NCI-H146 treated with DMSO at 0.1 percent for 48 hours (cell line): ENCODE data around the gene NPNT.
"Not testable (repeated sequence)": the region's sequence is repeated elsewhere in the genome, so short reads cannot be mapped to it uniquely, and the experiment has no call there.

Source experiments
- DNase-seq: peaks from one replicate; lab custom pipeline; 2025; ENCODE audit not compliant: unreplicated experiment; lab: John Stamatoyannopoulos, UW

NPNT gene, protein sequence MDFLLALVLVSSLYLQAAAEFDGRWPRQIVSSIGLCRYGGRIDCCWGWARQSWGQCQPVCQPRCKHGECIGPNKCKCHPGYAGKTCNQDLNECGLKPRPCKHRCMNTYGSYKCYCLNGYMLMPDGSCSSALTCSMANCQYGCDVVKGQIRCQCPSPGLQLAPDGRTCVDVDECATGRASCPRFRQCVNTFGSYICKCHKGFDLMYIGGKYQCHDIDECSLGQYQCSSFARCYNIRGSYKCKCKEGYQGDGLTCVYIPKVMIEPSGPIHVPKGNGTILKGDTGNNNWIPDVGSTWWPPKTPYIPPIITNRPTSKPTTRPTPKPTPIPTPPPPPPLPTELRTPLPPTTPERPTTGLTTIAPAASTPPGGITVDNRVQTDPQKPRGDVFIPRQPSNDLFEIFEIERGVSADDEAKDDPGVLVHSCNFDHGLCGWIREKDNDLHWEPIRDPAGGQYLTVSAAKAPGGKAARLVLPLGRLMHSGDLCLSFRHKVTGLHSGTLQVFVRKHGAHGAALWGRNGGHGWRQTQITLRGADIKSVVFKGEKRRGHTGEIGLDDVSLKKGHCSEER

DNA sequence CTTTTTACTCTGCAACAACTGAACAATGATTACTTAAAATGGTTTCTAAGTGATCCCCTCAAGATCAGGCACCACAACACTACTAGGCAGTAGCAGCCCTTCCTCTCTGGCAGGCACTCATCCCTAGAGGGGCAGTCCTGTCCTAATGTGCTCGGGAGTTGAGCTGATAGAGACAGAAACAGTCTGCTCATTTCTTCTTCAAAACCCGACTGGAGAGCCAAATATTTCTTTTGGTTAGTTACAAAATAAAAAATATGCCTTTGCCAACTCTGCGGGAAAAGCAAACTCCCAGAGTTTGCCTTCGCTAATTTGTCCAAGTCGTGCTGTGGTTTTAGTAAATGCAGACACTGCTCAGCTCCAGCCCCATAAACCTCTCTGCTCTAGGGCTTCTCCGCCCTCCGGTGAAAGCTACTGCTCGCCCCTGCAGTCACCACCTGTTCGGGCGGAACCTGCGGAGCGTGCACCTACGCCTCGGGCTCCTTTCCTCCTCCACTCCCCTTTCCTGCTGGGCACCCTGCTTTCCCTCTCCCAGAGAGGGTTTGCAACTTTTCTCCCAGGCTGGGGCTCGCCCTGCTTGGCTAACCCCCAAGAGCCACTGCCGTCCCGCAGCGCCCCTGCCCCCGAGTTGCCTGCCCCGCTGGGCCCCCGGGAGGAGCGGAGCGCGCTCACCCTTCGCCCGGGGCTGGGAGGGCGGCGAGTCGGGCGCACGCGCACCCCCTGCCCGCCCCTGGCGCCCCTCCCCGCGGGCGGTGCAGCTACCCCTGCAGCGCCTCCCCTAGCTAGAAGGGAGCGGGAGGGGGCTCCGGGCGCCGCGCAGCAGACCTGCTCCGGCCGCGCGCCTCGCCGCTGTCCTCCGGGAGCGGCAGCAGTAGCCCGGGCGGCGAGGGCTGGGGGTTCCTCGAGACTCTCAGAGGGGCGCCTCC, at the start of gene NPNT:
Gene NPNT (plus strand): TSS at position 812 of the 923 bp plus-strand sequence. CDS start 182 bp downstream, outside the sequence.
- peak; percentile 60 for DNase-seq

- DNase-seq, result no peak
Measured at GRCh38 chr4:105845559-105845958, 49.7 kb upstream of the NPNT start.

DNA sequence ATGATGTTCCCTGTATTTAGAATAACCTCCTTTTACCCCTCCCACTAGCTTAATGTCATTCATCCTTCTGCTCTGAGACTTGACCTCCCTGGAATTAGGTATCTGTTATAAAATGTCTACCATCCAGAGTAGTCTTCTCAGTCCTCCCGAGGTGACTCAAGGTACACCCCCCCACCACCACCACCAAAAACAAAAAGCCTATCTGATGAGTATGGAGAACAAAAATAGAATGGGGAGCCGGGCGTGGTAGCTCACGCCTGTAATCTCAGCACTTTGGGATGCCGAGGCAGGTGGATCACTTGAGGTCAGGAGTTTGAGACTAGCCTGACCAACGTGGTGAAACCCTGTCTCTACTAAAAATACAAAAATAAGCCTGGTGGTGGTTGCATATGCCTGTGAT, 46.9 kb upstream of the NPNT start:
- DNase-seq, result not testable (repeated sequence)

DNA sequence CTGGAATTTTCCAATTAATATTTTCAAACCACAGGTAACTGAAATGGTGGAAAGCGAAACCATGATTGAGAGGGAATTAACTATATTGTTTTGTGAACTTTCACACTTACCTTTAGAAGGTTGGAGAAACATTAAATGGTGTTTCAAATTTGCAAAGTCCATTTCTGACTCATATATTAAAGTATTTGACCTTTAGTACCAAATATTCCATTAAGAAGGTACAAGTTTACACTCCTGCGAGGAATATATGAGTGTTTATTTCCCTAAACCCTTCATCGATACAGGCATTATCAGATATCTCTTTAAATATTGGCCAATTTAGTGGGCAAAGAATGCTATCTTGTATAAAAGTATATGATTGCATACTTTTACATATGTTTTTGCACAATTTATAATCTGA, 44.1 kb upstream of the NPNT start:
- no peak for DNase-seq

- DNase-seq, result not testable (repeated sequence)
Measured at GRCh38 chr4:105852230-105852629, 43.0 kb upstream of the NPNT start.

DNA sequence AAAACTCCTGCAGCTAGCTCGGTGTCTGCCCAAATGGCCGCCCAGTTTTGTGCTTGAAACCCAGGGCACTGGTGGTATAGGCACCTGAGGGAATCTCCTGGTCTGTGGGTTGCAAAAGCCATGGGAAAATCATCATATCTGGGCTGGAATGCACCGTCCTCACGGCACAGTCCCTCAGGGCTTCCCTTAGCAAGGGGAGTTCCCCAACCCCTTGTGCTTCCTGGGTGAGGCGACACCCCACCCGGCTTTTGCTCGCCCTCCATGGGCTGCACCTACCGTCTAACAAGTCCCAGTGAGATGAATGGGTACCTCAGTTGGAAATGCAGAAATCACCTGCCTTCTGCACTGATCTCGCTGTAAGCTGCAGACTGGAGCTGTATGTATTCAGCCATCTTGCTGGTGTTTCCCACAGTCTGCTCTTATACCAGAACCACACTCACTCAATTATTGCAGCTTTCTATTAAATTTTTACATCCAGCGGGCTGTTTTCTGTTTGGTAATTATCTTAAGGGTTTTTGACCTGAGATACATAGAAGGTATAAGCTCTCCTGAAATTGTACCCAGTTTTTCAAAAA, 36.7 kb upstream of the NPNT start:
- DNase-seq, result no peak

DNA sequence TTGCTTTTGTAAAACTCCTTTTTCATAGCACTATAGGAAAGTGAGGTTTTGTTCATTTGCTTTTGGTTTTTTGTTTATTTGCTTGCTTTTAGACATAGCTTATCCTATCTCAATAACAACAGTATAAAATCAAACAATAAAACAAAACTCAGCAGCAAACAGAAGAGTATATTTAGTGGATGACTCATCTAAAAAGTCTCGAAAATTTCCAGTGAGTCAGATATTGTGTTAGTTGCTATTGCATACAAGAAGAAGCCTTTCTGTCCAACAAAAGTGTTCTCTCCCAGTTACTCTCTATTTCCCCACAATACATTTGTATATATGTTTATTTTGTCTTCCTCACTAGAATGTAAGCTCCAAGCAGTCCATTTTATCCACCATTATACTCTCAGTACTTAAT, 36.0 kb upstream of the NPNT start:
- no peak for DNase-seq

- DNase-seq, result no peak
Measured at GRCh38 chr4:105870963-105871362, 24.3 kb upstream of the NPNT start.

DNA sequence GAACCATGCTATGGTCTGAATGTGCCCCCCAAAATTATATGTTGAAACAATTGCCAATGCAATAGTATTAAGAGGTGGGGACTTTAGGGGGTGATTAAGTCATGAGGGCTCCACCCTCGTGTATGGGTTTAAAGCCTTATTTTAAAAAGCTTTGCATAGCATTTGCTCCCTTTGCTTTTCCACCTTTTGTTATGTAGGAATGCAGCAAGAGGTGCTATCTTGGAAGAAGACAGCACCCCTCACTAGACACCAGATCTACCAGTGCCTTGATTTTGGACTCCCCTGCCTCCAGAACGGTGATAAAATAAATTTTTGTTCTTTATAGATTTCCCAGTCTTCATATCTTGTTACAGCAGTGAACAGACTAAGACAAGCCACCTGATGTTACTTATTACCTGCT, 23.3 kb upstream of the NPNT start:
- no peak for DNase-seq

DNA sequence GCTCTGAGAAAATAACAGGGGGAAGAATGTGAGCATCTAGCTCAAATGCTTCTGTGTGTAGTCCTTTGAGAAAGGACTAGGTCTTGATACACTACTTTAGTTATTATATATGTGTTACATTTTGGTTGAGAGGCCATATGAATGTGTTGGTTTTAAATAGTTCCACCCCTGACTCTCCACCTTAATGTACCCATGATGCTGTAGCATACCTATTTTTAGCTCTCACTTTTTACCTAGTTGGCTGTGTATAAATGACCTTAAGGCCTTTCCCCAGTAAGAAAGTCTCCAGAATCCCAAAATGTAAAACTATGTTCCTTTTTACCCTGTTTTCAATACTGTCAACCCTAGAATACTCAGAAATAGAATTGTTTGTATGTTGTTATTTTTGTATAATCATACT, 20.0 kb upstream of the NPNT start:
- DNase-seq, result no peak

DNA sequence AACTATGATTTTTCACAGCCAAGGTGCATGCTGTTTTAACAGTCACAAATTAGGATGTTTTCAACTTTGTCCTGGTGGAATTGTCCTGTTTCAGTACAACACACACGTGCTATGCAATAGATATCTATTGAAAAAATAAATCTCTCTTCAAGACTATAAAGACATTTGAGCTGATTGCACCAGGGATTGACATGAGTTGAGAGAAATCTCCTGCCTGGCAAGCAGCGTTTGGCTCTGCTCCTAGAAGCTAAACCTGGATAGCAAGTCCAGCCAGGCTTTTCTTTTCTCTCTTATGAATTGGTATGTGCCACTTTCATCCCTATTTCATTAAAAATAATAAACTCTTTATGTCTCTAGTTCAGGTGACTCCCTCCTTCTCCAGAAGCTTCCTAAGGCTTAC, 16.6 kb upstream of the NPNT start:
- no peak for DNase-seq

DNA sequence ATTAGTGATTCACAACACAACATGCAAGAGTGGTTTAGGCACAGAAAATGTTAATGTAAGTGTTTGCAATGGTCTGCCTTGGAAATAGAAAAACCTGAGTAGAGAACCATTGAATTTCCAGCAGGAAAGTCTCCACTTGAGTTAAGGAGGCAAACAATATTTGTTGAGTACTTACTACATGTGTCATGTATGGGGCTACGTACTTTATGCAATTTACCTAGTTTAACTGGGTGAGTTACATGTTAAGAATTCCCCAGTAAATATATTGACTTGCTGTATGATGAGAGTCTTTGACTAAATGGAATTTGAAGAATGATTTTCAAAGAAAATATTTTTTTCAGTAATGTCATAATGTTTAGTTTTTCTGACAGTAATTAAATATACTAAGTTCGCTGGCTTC, 7.8 kb upstream of the NPNT start:
- no peak for DNase-seq

DNA sequence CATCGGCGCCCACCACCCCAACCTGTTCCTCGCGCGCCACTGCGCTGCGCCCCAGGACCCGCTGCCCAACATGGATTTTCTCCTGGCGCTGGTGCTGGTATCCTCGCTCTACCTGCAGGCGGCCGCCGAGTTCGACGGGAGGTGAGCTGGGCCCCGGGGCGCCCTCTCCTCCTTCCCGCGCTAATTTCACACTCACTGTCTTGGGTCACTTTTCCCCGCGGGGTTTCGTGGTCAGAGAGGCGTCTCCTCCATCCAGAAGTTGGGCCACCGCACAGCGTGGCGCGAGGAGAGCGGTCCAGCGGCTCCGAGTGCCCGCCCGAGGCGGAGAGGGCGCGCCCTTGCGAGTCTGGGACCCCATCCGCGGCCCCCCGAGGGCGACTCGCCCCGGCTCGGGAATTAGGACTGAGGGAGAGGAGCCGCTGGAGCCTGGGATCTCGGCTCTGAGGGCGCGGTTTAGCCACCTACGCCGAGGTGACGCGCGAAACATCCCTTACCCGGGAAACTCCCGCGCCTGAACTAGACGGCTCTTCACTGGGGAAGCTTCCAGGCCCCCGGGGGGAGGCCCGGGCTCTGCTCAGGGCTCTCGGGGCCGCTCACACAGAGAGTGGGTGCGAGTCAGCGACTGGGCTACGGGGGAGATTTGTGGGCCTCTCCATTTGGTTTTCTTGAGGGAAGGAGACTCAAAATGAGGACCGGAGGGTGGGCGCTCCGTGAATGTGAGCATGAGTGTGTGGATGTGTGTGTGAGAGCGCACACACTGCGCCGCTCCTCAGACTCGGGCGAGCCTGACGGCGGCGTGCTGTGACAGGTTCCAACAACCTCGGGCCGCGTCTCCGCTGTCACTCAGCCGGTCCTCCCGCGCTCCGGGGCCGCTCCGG, 551 bp downstream of the NPNT start:
- peak; percentile 43 for DNase-seq

DNA sequence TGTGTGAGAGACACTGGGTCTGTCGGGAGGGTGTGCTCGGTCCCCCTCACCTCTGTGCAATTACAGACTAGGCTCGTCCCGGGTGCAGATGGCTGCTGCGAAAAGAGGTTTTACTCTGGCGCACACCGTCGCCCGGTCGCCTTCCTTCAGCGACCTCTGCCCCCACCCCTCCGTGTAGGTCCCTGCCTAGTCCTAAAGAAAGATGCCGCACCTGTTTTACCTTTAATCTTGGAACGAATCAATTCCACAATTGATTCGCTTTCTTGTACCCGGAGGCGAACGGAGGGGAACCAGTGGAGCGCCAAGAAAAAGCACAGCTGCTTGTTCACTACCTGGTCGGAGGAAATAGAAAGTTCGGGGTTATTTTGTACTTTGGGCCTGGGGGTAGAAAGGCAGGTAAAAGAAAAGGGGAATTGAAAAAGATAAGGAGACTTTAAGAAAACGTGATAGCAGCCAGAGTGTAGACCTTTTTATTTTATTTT, 1.2 kb downstream of the NPNT start:
- no peak for DNase-seq

DNA sequence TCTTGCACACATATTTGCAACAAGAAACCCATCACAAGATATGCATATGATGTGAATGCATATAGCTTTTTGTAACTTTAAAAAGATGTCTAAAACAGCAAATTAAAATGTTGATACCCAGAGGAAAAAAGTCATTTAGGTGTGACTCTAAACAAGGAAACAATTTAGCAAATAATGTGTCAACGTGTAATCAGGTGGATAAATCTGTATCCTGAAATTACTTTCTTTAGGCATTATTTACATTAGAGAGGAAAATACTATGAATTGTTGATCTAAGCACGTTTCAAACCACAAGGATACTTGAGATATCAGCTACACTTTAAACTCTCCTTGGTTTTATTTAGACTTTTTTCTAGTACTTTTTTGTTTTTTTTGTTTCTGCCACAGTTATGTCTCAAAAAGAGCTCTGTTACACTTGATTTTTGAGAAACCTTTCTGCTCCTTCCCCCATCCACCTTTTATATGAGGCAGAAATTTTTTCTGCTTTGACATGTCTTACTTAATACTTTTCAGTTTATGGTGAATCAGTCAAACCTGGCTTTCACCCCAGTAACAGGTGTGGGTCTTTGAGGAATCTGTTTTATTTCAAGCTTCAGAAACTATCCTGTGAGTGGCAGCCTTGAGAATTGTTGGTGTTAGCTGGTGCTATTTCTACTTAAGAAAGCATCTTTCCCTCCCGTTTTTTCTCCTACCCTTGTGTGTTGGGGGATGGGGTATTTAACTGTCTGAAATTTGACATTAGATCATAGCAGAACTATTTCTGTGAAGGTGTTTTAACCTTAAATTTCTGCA, 1.9 kb downstream of the NPNT start:
- no peak for DNase-seq

DNA sequence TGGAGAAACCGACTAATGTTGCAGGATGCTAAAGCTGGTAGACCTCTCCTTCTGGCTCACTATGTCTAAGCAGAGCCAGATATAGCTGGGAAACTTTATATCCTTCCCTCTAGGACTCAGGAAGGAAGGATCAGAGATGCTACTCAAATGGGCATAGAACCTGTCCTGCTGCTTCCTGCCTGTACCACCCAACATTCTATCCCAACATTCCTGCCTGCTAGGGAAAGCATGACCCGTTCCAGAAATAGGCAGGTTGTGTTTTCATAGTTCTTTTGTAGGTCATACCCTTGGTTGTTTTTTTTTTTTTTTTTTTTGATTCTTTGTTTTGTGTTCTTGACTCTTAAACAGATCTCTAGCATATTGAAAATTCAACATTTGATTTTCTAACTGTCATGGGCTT, 5.3 kb downstream of the NPNT start:
- DNase-seq, result no peak

GRCh38 chr4:105902550-105903262, 7.4 kb downstream of the NPNT start:
- no peak for DNase-seq

DNA sequence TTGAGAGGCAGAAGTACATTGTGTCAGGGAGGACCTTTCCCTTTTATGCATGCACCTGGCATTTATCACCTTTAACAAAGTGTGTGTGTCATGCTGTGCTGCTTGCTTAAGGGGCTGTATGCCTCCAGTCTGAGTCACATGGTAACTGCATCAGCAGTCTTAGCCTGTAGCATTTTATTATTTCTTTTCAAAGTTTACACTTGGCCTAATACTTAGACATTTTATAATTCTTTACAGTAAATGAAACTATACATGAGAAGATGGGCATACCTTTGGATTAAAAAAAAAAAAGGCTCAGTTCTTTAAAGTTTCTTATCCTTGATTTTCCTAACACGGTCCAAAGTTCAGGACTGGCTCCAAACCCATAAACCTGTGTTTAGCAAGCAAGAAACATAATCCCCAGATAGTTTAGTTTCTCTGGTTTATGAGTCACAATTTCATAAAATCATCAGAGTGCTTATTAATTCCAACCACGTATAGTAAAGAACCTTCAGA, 14.6 kb downstream of the NPNT start:
- DNase-seq, result peak; percentile 31

- no peak for DNase-seq
Measured at GRCh38 chr4:105911426-105911825, 16.2 kb downstream of the NPNT start.
